Mesenchymal stem cell (in vitro differentiated cells and primary cell): ENCODE results near the gene STAP1.

Experiments used
- DNase-seq: peaks from one replicate; pipeline ENCODE4 v3.0.0-alpha.2; 2013
- H2AFZ ChIP-seq: one replicate; pipeline ENCODE4 v1.6.1; 2013; ENCODE audit warnings: low read depth, mild to moderate bottlenecking, control low read depth, inconsistent platforms, low read length, moderate library complexity
- H2AK5ac ChIP-seq: 2 replicates; pipeline ENCODE4 v1.6.1; 2013; ENCODE audit warnings: low read length, moderate library complexity, mild to moderate bottlenecking, inconsistent platforms; ENCODE audit not compliant: severe bottlenecking
- H2BK120ac ChIP-seq: one replicate; pipeline ENCODE4 v1.6.1; 2013; ENCODE audit warnings: low read depth, mild to moderate bottlenecking, inconsistent platforms, low read length, moderate library complexity
- H2BK12ac ChIP-seq, 2 experiments: one replicate each; pipeline ENCODE4 v1.6.1; 2013; ENCODE audit warnings: inconsistent platforms in 2 of 2, low read length in 2 of 2, mild to moderate bottlenecking in 2 of 2, moderate library complexity in 2 of 2, control low read depth in 1 of 2
- H2BK15ac ChIP-seq: one replicate; pipeline ENCODE4 v1.6.1; 2013; ENCODE audit warnings: mild to moderate bottlenecking, low read depth, inconsistent platforms; ENCODE audit not compliant: poor library complexity, severe bottlenecking
- H2BK5ac ChIP-seq: 2 replicates; pipeline ENCODE4 v1.6.1; 2013; ENCODE audit warnings: low read depth, mild to moderate bottlenecking, low read length, control low read depth, inconsistent platforms; ENCODE audit not compliant: poor library complexity, severe bottlenecking
- H3K14ac ChIP-seq, 2 experiments: one replicate each; pipeline ENCODE4 v1.6.1; 2013; ENCODE audit warnings: inconsistent platforms in 2 of 2, low read length in 2 of 2, control low read depth in 1 of 2, mild to moderate bottlenecking in 1 of 2, moderate library complexity in 1 of 2
- H3K18ac ChIP-seq, 2 experiments: one replicate each; pipeline ENCODE4 v1.6.1; 2013; ENCODE audit warnings: inconsistent platforms in 2 of 2, low read length in 2 of 2, control low read depth in 1 of 2, low read depth in 1 of 2, mild to moderate bottlenecking in 1 of 2
- H3K23ac ChIP-seq, 2 experiments: one replicate each; pipeline ENCODE4 v1.6.1; 2013; ENCODE audit warnings: inconsistent platforms in 2 of 2, low read length in 2 of 2, mild to moderate bottlenecking in 2 of 2, moderate library complexity in 2 of 2, control low read depth in 1 of 2
- H3K27ac ChIP-seq: 2 replicates; pipeline ENCODE4 v1.5.1; 2013; ENCODE audit warnings: mild to moderate bottlenecking, moderate library complexity, low read length, control low read depth, inconsistent platforms; ENCODE audit not compliant: poor library complexity, severe bottlenecking
- H3K27me3 ChIP-seq, 2 experiments: 2 replicates each; pipeline versions ENCODE4 v1.6.1 to v1.7.0; 2013; ENCODE audit warnings: low read length in 2 of 2, mild to moderate bottlenecking in 2 of 2, moderate library complexity in 2 of 2, control low read depth in 1 of 2, inconsistent platforms in 1 of 2; ENCODE audit not compliant: control insufficient read depth in 1 of 2, insufficient read depth in 1 of 2
- H3K36me3 ChIP-seq, 2 experiments: 2 replicates each; pipeline versions ENCODE4 v1.6.1 to v1.7.0; 2013; ENCODE audit warnings: low read length in 2 of 2, control low read depth in 1 of 2, inconsistent platforms in 1 of 2, low read depth in 1 of 2, mild to moderate bottlenecking in 1 of 2; ENCODE audit not compliant: insufficient read depth in 2 of 2, control insufficient read depth in 1 of 2
- H3K4ac ChIP-seq, 2 experiments: one replicate each; pipeline ENCODE4 v1.6.1; 2013; ENCODE audit warnings: inconsistent platforms in 2 of 2, low read length in 2 of 2, mild to moderate bottlenecking in 2 of 2, moderate library complexity in 2 of 2, control low read depth in 1 of 2, low read depth in 1 of 2
- H3K4me1 ChIP-seq: 2 replicates; pipeline ENCODE4 v1.6.1; 2013; ENCODE audit warnings: low read depth, low read length, control low read depth; ENCODE audit not compliant: control insufficient read depth, insufficient read depth
- H3K4me2 ChIP-seq: 2 replicates; pipeline ENCODE4 v1.6.1; 2013; ENCODE audit warnings: low read length, mild to moderate bottlenecking, inconsistent platforms; ENCODE audit not compliant: poor library complexity, severe bottlenecking
- H3K4me3 ChIP-seq, 2 experiments: 2 replicates each; pipeline versions ENCODE4 v1.5.1 to v1.7.0; 2013; ENCODE audit warnings: low read length in 2 of 2, mild to moderate bottlenecking in 2 of 2, control low read depth in 1 of 2, low read depth in 1 of 2; ENCODE audit not compliant: insufficient read depth in 1 of 2
- H3K79me1 ChIP-seq: replicated peaks from 2 replicates; pipeline ENCODE4 v1.6.1; 2013; ENCODE audit warnings: mild to moderate bottlenecking, control low read depth, low read length, inconsistent platforms; ENCODE audit not compliant: poor library complexity, severe bottlenecking
- H3K9ac ChIP-seq: 2 replicates; pipeline ENCODE4 v1.7.0; 2013; ENCODE audit warnings: mild to moderate bottlenecking, low read length, moderate library complexity
- H3K9me3 ChIP-seq: 2 replicates; pipeline ENCODE4 v1.7.0; 2013; ENCODE audit warnings: mild to moderate bottlenecking, low read length; ENCODE audit not compliant: control insufficient read depth
- H4K8ac ChIP-seq: one replicate; pipeline ENCODE4 v1.6.1; 2013; ENCODE audit warnings: inconsistent platforms, mild to moderate bottlenecking, low read length, moderate library complexity
- H4K91ac ChIP-seq: one replicate; pipeline ENCODE4 v1.6.1; 2013; ENCODE audit warnings: mild to moderate bottlenecking, low read length, inconsistent platforms
- WGBS: methylation state at CpG from one replicate; pipeline ENCODE4 v1.1.7; 2013; ENCODE audit warnings: mixed read lengths; 5-methylcytosine and 5-hydroxymethylcytosine counted together

Gene STAP1

GRCh38 chr4:67554096-67554495 is 4.4 kb upstream of the STAP1 start:
- H3K9ac ChIP-seq = no peak overlapping the region
- no peak overlapping the region for H3K27ac ChIP-seq
- no peak overlapping the region for H2BK5ac ChIP-seq
- no peak overlapping the region for H3K4ac ChIP-seq
- WGBS = 94% methylated on average over 3 of the region's 3 CpGs
- H2AK5ac ChIP-seq = no peak overlapping the region
- no peak overlapping the region for H2BK12ac ChIP-seq
- no peak overlapping the region for H3K23ac ChIP-seq
- no peaks in the 10 kb centered on the region for H3K36me3 ChIP-seq
- no peak overlapping the region for H4K8ac ChIP-seq
- no peak overlapping the region for H2BK120ac ChIP-seq
- H2AFZ ChIP-seq = no peak overlapping the region
- H3K27me3 ChIP-seq = no peaks in the 10 kb centered on the region
- no peak overlapping the region for H3K14ac ChIP-seq
- no peak for DNase-seq
- H2BK15ac ChIP-seq = no peak overlapping the region
- H4K91ac ChIP-seq = no peak overlapping the region
- no peaks in the 10 kb centered on the region for H3K4me1 ChIP-seq
- no peak overlapping the region for H3K4me3 ChIP-seq
- no peaks in the 10 kb centered on the region for H3K79me1 ChIP-seq
- H3K9me3 ChIP-seq = no peaks in the 10 kb centered on the region
- no peak overlapping the region for H3K18ac ChIP-seq
- no peak overlapping the region for H3K4me2 ChIP-seq

DNA sequence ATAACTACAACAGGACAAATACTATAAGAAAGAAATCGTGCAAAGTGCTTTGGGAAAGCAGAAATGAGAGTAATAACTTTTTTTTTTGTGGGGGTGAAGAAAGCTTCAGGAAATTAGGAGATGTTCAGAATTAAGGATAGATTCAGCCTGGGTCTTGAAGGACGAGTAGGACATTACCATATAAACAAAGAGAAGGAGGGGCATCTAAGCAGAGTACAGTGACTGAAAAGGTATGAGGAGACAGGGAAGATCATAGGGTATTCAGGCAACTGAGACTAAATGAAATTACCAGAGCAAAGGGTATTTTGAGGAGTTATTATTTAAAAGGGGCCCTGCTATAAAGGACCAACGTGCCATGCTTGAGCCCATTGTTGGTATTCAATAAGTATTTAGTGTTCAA is 3.1 kb upstream of the STAP1 start:
- Histone ChIP-seq H3K4ac (no peak overlapping the region), H3K79me1 (no peaks in the 10 kb centered on the region), H3K27me3 (no peaks in the 10 kb centered on the region), H3K36me3 (no peaks in the 10 kb centered on the region), H3K18ac (no peak overlapping the region), H3K4me1 (no peaks in the 10 kb centered on the region), H2BK12ac (no peak overlapping the region), H3K4me3 (no peak overlapping the region), H4K8ac (no peak overlapping the region), H2AFZ (no peak overlapping the region), H2BK15ac (no peak overlapping the region), H3K9me3 (no peaks in the 10 kb centered on the region), H2AK5ac (no peak overlapping the region), H3K23ac (no peak overlapping the region), H2BK120ac (no peak overlapping the region), H3K14ac (no peak overlapping the region), H2BK5ac (no peak overlapping the region), H3K4me2 (no peak overlapping the region), H4K91ac (no peak overlapping the region), H3K27ac (no peak overlapping the region), H3K9ac (no peak overlapping the region)
- WGBS = 77% methylated on average over 2 of the region's 3 CpGs
- no peak for DNase-seq

DNA sequence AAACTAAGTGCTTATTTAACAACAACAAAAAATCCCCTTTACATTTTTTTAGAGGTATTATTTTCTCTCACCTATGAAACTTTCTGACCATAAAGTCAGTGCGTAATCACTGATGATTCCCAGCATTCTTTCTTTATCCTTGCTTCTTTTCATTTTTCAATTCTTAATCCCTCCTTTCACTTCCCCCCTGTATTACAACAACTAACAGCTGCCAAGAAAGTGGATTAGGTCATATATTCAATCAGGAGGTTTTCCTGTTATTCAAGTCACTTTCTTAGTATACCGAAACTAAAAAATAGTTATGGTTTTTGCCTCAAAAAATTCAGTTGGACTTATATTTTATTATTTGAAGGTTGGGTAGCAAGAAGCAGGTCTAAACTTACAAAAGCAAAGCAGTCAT is 2.1 kb upstream of the STAP1 start:
- Histone ChIP-seq H2AK5ac (no peak overlapping the region), H3K9me3 (no peaks in the 10 kb centered on the region), H2BK12ac (no peak overlapping the region), H3K27me3 (no peaks in the 10 kb centered on the region), H4K8ac (no peak overlapping the region), H3K79me1 (no peaks in the 10 kb centered on the region), H3K9ac (no peak overlapping the region), H3K27ac (no peak overlapping the region), H3K4me1 (no peaks in the 10 kb centered on the region), H2AFZ (no peak overlapping the region), H2BK15ac (no peak overlapping the region), H3K4me2 (no peak overlapping the region), H3K4me3 (no peak overlapping the region), H2BK120ac (no peak overlapping the region), H3K23ac (no peak overlapping the region), H3K18ac (no peak overlapping the region), H3K4ac (no peak overlapping the region), H2BK5ac (no peak overlapping the region), H3K36me3 (no peaks in the 10 kb centered on the region), H3K14ac (no peak overlapping the region), H4K91ac (no peak overlapping the region)
- 94% methylated on average over 1 of the region's 2 CpGs for WGBS
- no peak for DNase-seq

- Histone ChIP-seq H2AFZ (no peak overlapping the region), H3K23ac (no peak overlapping the region), H3K14ac (no peak overlapping the region), H3K27ac (no peak overlapping the region), H3K27me3 (no peaks in the 10 kb centered on the region), H2BK120ac (no peak overlapping the region), H2AK5ac (no peak overlapping the region), H2BK5ac (no peak overlapping the region), H3K36me3 (no peaks in the 10 kb centered on the region), H3K4me1 (no peaks in the 10 kb centered on the region), H3K4me3 (no peak overlapping the region), H3K9ac (no peak overlapping the region), H3K4me2 (no peak overlapping the region), H4K8ac (no peak overlapping the region), H3K18ac (no peak overlapping the region), H2BK15ac (no peak overlapping the region), H2BK12ac (no peak overlapping the region), H3K9me3 (no peaks in the 10 kb centered on the region), H4K91ac (no peak overlapping the region), H3K79me1 (no peaks in the 10 kb centered on the region), H3K4ac (no peak overlapping the region)
- DNase-seq = no peak
These were observed 6.8 kb downstream of the STAP1 start for GRCh38 chr4:67565284-67565683.
